ENCODE results near the gene CSTF2.

The CSTF2 gene

DNA sequence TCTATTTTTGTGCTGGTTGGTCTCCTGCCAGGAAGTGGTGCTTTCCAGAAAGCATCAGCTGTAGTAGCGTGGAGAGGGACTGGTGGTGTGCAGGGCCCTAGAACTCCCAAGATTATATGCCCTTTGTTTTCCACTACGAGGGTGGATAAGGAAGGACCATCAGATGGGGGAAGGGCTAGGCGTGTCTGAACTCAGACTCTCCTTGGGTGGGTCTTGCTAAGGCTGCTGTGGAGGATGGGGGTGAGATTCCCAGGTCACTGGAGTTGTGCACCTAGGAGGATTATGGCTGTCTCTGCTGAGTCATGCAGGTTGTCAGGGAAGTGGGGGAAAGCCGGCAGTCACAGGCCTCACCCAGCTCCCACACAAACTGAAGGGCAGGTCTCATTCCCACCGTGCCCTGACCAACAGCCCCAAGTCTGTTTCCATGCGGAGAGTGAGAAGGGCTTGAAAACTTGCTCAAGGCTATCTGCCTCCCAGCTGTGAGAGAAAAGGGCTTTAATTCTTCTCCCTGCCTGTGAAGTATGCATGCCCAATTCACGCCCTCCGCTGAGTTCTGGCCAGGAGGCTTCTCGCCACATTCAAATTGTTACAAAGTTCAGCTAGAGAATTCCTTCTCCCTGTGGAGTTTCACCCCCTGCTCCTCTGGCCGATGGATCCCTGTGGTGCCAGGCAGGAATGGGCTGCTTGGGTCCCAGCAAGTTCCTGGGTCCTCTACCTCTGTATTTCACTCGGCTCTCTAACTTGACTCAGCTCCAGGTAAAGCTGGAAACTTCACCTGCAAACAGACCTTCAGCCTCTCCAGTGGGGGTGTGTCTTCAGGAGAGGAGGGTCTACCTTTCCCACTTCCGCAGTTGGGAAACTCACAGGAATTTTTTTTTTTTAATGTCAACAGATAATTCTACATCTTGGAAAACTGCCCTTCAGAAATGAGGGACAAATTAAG is 7.7 kb upstream of the CSTF2 start:
- H3K4me3 ChIP-seq (ENCODE audit: low read depth, low read length), result no peak overlapping the region
- TF ChIP-seq POLR2A (IDR thresholded peaks at IDR 0.05; ENCODE audit: extremely low read depth, insufficient read length) (no peak), MYC (IDR thresholded peaks at IDR 0.05; ENCODE audit: low read depth, low read length) (no peak)
- TF ChIP-seq, protein P1, sequence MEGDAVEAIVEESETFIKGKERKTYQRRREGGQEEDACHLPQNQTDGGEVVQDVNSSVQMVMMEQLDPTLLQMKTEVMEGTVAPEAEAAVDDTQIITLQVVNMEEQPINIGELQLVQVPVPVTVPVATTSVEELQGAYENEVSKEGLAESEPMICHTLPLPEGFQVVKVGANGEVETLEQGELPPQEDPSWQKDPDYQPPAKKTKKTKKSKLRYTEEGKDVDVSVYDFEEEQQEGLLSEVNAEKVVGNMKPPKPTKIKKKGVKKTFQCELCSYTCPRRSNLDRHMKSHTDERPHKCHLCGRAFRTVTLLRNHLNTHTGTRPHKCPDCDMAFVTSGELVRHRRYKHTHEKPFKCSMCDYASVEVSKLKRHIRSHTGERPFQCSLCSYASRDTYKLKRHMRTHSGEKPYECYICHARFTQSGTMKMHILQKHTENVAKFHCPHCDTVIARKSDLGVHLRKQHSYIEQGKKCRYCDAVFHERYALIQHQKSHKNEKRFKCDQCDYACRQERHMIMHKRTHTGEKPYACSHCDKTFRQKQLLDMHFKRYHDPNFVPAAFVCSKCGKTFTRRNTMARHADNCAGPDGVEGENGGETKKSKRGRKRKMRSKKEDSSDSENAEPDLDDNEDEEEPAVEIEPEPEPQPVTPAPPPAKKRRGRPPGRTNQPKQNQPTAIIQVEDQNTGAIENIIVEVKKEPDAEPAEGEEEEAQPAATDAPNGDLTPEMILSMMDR (IDR thresholded peaks at IDR 0.05; ENCODE audit: low read depth, low read length), result no peak
- TF ChIP-seq, protein P2, sequence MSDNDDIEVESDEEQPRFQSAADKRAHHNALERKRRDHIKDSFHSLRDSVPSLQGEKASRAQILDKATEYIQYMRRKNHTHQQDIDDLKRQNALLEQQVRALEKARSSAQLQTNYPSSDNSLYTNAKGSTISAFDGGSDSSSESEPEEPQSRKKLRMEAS (IDR thresholded peaks at IDR 0.05; ENCODE audit: low read depth, low read length), result no peak
- DNase-seq (ENCODE audit: low read depth), result no peak

DNA sequence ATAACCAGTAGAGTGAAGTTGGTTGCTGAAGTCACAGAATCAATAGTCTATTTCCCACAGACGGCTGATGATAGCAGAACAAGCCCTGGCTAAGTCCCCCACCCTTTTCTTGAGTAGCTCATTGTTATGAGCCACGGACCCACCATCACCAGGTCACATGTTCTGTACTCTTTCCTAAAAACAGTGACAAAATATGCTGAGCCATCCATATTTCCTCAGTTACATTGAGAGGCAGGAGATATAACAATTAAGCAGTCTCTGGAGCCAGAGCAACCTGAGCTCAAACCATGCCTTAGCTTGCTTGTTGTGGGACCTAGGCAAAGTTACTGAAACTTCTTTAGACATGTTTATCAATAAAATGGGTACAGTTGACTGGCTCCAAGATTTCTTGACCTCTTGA is 2.9 kb upstream of the CSTF2 start:
- TF ChIP-seq, protein P1 (IDR thresholded peaks at IDR 0.05; ENCODE audit: low read depth, low read length), result no peak
- DNase-seq (ENCODE audit: low read depth), result no peak
- no peak overlapping the region for H3K4me3 ChIP-seq (ENCODE audit: low read depth, low read length)

DNA sequence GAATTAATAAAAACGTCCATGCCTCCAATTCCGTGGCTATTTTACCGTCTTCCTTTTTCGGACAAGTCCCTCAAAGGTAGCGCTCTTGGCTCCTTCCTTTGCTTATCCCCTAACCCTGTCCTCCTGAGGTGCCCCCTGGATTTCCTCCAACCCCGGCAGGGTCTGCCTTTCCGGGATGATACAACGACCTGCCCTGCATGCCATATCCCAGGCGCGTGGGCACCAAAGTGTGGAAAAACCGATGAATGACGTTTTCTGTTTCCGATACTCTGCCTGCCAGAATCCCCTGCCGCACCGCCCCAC is 706 bp upstream of the CSTF2 start:
- DNase-seq (ENCODE audit: low read depth), result no peak
- H3K4me3 ChIP-seq (ENCODE audit: low read depth, low read length), result peak overlapping the region; percentile 86
- TF ChIP-seq POLR2A (IDR thresholded peaks at IDR 0.05; ENCODE audit: extremely low read depth, insufficient read length), result no peak
- TF ChIP-seq, protein P2 (IDR thresholded peaks at IDR 0.05; ENCODE audit: low read depth, low read length), result no peak
- no peak for TF ChIP-seq MYC (IDR thresholded peaks at IDR 0.05; ENCODE audit: low read depth, low read length)
- TF ChIP-seq, protein P1 (IDR thresholded peaks at IDR 0.05; ENCODE audit: low read depth, low read length), result no peak

DNA sequence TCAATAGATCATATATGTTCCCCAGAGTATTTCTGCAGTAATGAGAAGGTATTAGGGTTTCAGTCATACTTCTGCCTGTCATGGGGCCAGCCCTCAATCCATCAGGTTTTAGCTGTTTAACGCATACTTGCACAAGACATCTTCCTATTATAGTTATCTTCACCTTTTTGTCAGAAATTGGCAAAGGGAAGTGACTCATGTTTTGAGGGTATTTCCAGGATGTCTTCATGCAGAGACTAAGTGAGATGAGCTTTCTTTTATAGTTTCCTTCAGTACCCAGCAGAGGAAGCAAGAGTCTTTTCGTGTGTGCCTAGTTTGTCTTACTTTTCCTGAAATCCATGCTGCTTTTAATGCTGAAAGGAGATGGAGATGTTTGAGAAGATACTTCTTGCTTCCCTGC is 9.5 kb downstream of the CSTF2 start:
- no peak overlapping the region for H3K4me3 ChIP-seq (ENCODE audit: low read depth, low read length)
- TF ChIP-seq MYC (IDR thresholded peaks at IDR 0.05; ENCODE audit: low read depth, low read length) (no peak), POLR2A (IDR thresholded peaks at IDR 0.05; ENCODE audit: extremely low read depth, insufficient read length) (no peak)
- TF ChIP-seq, protein P1 (IDR thresholded peaks at IDR 0.05; ENCODE audit: low read depth, low read length), result no peak
- TF ChIP-seq, protein P2 (IDR thresholded peaks at IDR 0.05; ENCODE audit: low read depth, low read length), result no peak
- peak; percentile 57 for DNase-seq (ENCODE audit: low read depth)

DNA sequence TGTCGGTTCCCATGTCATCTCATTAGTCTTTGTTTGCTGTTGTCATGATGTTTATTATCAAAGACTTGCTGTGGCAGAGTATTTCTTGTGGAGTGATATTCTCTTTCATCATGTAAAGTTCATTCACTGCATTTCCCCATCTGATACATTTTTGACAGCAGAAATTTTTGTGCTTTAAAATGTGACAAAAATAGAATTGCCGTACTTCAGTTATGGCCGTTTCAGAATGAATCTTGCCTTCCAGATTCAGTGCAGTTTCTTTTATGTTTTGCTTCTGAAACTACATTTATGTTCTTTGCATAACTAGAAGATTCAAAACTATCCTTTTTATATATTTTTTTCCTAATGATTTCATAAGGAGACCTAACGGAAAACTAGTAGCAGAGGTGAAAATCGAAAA is 10.0 kb downstream of the CSTF2 start:
- no peak for TF ChIP-seq MYC (IDR thresholded peaks at IDR 0.05; ENCODE audit: low read depth, low read length)
- TF ChIP-seq, protein P1 (IDR thresholded peaks at IDR 0.05; ENCODE audit: low read depth, low read length), result no peak
- TF ChIP-seq, protein P2 (IDR thresholded peaks at IDR 0.05; ENCODE audit: low read depth, low read length), result no peak
- no peak for TF ChIP-seq POLR2A (IDR thresholded peaks at IDR 0.05; ENCODE audit: extremely low read depth, insufficient read length)
- DNase-seq (ENCODE audit: low read depth), result no peak
- no peak overlapping the region for H3K4me3 ChIP-seq (ENCODE audit: low read depth, low read length)

Data from NB4 (cell line).